ENCODE results near the gene CYBC1. TPM values are rescaled to one million over a fixed set of nuclear protein-coding genes. Genes with fewer than 3 reads are reported as not detected.

CYBC1 gene
- polyA plus RNA-seq, 1 donor from 2014 or later = 66.6 TPM

- Histone ChIP-seq H3K9me2 (ENCODE audit: insufficient read depth, low read length) (no peaks in the 10 kb centered on the region), H4K20me1 (ENCODE audit: insufficient read depth) (no peaks in the 10 kb centered on the region), H3K9ac (ENCODE audit: low read length) (no peak overlapping the region), H3K27me3 (ENCODE audit: insufficient read depth, low read depth, low read length) (no peaks in the 10 kb centered on the region), H3K79me2 (replicated peaks; ENCODE audit: insufficient read depth, low read length) (no peaks in the 10 kb centered on the region), H3F3A (ENCODE audit: insufficient read depth, low read length, poor library complexity, severe bottlenecking) (no peaks in the 10 kb centered on the region), H3K27ac (ENCODE audit: low read length) (no peak overlapping the region), H3K9me3 (ENCODE audit: low read length) (no peaks in the 10 kb centered on the region), H3K4me2 (ENCODE audit: low read length) (no peak overlapping the region), H3K36me3 (ENCODE audit: insufficient read depth, low read length) (no peaks in the 10 kb centered on the region), H3K4me3 (ENCODE audit: low read length) (no peak overlapping the region), H2AFZ (ENCODE audit: low read depth, low read length) (no peak overlapping the region)
- no peak for TF ChIP-seq TAF1 (IDR thresholded peaks at IDR 0.05; ENCODE audit: low read depth)
- TF ChIP-seq REST (IDR thresholded peaks at IDR 0.05; ENCODE audit: borderline replicate concordance) = no peak
- TF ChIP-seq SMC3 (conservative IDR thresholded peaks at IDR 0.05; ENCODE audit: poor library complexity) = no peak
- TF ChIP-seq EZH2 (IDR thresholded peaks at IDR 0.05; ENCODE audit: borderline replicate concordance, insufficient read depth, low read length, poor library complexity, severe bottlenecking) = no peak
- TF ChIP-seq POLR2AphosphoS5 (IDR thresholded peaks at IDR 0.05) = no peak
- TF ChIP-seq CTCF (IDR thresholded peaks at IDR 0.05; ENCODE audit: poor library complexity, severe bottlenecking) = no peak
- TF ChIP-seq MXI1 (conservative IDR thresholded peaks at IDR 0.05; ENCODE audit: poor library complexity, severe bottlenecking) = no peak
- no peak for TF ChIP-seq EP300 (conservative IDR thresholded peaks at IDR 0.05; ENCODE audit: poor library complexity, severe bottlenecking)
- no peak for TF ChIP-seq RAD21 (conservative IDR thresholded peaks at IDR 0.05)
Measured at GRCh38 chr17:82440991-82441627, 9.4 kb downstream of the CYBC1 start.

GRCh38 chr17:82440469-82440981 is 10.0 kb downstream of the CYBC1 start:
- Histone ChIP-seq H3K9me3 (ENCODE audit: low read length) (no peaks in the 10 kb centered on the region), H3K4me2 (ENCODE audit: low read length) (no peak overlapping the region), H3K9me2 (ENCODE audit: insufficient read depth, low read length) (no peaks in the 10 kb centered on the region), H3K36me3 (ENCODE audit: insufficient read depth, low read length) (no peaks in the 10 kb centered on the region), H3K9ac (ENCODE audit: low read length) (no peak overlapping the region), H3K27ac (ENCODE audit: low read length) (no peak overlapping the region), H3K79me2 (replicated peaks; ENCODE audit: insufficient read depth, low read length) (no peaks in the 10 kb centered on the region), H2AFZ (ENCODE audit: low read depth, low read length) (no peak overlapping the region), H3F3A (ENCODE audit: insufficient read depth, low read length, poor library complexity, severe bottlenecking) (no peaks in the 10 kb centered on the region), H4K20me1 (ENCODE audit: insufficient read depth) (no peaks in the 10 kb centered on the region), H3K4me3 (ENCODE audit: low read length) (no peak overlapping the region), H3K27me3 (ENCODE audit: insufficient read depth, low read depth, low read length) (no peaks in the 10 kb centered on the region)
- TF ChIP-seq SMC3 (conservative IDR thresholded peaks at IDR 0.05; ENCODE audit: poor library complexity) (no peak), CTCF (IDR thresholded peaks at IDR 0.05; ENCODE audit: poor library complexity, severe bottlenecking) (no peak), POLR2AphosphoS5 (IDR thresholded peaks at IDR 0.05) (no peak), EP300 (conservative IDR thresholded peaks at IDR 0.05; ENCODE audit: poor library complexity, severe bottlenecking) (no peak), RAD21 (conservative IDR thresholded peaks at IDR 0.05) (no peak), EZH2 (IDR thresholded peaks at IDR 0.05; ENCODE audit: borderline replicate concordance, insufficient read depth, low read length, poor library complexity, severe bottlenecking) (no peak), REST (IDR thresholded peaks at IDR 0.05; ENCODE audit: borderline replicate concordance) (no peak), TAF1 (IDR thresholded peaks at IDR 0.05; ENCODE audit: low read depth) (no peak), MXI1 (conservative IDR thresholded peaks at IDR 0.05; ENCODE audit: poor library complexity, severe bottlenecking) (no peak)

Data from neural cell (in vitro differentiated cells).